ENCODE measurements around the gene FOXN3.

GRCh38 chr14:89443042-89443629 is 26.1 kb upstream of the FOXN3 start:
- no peak for TF ChIP-seq POLR2A (IDR thresholded peaks at IDR 0.05)
- TF ChIP-seq POLR2AphosphoS5 (IDR thresholded peaks at IDR 0.05) = no peak
